ENCODE measurements around the gene CYB5A.

GRCh38 chr18:74234326-74235171 is 57.2 kb downstream of the CYB5A start:
- TF ChIP-seq CTCF (IDR thresholded peaks at IDR 0.05) (no peak), POLR2A (IDR thresholded peaks at IDR 0.05) (no peak)

Measured in thyroid gland (tissue), 4 donors.